ENCODE measurements around the gene CAMTA1. TPM values are rescaled to one million over a fixed set of nuclear protein-coding genes. Genes with fewer than 3 reads are reported as not detected.
A peak's percentile ranks its signal among the peaks of the same experiment; 100 is the strongest.

The CAMTA1 gene
- total RNA-seq, 1 experiment from 2014 or later = 103 TPM

DNA sequence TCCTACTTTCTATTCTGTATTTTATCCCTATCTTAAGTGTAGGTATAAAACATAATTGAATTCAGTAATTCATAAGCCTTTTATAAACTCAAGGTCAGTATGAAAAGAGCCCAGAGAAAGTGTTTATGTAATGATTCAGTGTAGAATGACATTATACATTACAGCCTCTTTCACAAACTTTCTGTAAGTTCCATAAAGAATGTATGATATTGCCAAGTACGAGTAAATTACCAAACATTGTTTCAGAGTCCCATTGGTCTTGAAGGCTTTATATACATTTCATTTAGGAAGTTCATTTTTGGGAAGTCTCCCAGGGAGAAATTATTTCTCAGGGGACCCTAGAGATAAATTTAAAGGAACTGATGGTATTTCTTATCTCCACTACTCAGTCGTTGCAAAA is 948.0 kb downstream of the CAMTA1 start:
- Histone ChIP-seq H3K4me3 (no peak overlapping the region), H3K36me3 (no peaks in the 10 kb centered on the region), H3K9me3 (no peaks in the 10 kb centered on the region), H3K27me3 (no peaks in the 10 kb centered on the region)
- no peak for DNase-seq

DNA sequence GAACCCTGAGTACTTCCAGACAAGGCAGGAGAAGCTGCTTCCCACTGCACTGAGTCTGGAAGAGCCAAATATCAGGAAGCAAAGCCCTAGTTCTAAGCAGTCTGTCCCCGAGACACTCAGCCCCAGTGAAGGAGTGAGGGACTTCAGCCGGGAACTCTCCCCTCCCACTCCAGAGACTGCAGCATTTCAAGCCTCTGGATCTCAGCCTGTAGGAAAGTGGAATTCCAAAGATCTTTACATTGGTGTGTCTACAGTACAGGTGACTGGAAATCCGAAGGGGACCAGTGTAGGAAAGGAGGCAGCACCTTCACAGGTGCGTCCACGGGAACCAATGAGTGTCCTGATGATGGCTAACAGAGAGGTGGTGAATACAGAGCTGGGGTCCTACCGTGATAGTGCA is 952.8 kb downstream of the CAMTA1 start:
- no peak overlapping the region for H3K4me3 ChIP-seq
- no peaks in the 10 kb centered on the region for H3K36me3 ChIP-seq
- DNase-seq = no peak
- H3K27me3 ChIP-seq = no peaks in the 10 kb centered on the region
- H3K9me3 ChIP-seq = no peaks in the 10 kb centered on the region

DNA sequence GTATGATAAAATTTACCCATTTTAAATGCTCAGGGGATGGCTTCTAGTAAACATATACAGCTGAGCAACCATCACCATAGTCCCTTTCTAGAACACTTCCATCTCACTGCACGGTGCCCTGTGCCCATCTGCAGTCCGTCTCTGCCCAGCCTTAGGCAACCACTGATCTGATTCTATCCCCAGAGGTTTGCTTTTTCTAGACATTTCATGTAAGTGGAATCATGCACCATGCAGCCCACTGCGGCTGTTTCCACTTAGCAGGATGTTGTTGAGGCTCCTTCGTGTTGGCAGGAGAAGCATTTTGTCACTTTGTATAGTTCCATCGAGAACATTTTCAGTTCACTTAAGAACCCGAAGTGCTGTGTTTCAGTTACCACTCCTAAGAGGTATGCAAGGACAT is 958.1 kb downstream of the CAMTA1 start:
- H3K27me3 ChIP-seq = no peaks in the 10 kb centered on the region
- H3K9me3 ChIP-seq = no peaks in the 10 kb centered on the region
- no peak for DNase-seq
- no peak overlapping the region for H3K4me3 ChIP-seq
- H3K36me3 ChIP-seq = no peaks in the 10 kb centered on the region

DNA sequence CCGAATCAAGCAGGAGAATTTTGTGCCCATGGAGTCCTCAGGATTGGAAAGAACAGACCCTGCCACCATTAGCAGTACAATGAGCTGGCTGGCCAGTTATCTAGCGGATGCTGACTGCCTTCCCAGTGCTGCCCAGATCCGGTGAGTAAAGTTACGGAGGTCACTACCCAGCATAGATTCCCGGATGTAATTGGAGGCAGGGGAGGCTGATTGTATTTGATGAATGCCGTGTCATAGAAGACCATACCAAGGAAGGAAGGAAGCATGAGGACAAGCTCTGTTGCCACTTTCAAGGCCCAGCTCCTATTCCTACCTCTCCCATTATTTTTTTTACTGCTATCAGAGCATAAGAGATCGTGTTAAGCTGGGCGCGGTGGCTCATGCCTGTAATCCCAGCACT is 959.6 kb downstream of the CAMTA1 start:
- H3K27me3 ChIP-seq = no peaks in the 10 kb centered on the region
- H3K4me3 ChIP-seq = no peak overlapping the region
- H3K36me3 ChIP-seq = no peaks in the 10 kb centered on the region
- H3K9me3 ChIP-seq = no peaks in the 10 kb centered on the region
- DNase-seq = no peak

DNA sequence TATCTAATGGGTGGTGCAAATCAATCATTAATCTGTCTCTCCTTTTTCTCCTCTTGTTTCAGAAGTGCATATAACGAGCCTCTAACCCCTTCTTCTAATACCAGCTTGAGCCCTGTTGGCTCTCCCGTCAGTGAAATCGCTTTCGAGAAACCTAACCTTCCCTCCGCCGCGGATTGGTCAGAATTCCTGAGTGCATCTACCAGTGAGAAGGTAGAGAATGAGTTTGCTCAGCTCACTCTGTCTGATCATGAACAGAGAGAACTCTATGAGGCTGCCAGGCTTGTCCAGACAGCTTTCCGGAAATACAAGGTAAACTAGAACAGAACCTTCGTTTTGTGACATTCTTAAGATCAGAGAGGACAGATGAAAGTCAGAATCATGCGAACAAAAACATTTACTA is 960.5 kb downstream of the CAMTA1 start:
- Histone ChIP-seq H3K9me3 (no peaks in the 10 kb centered on the region), H3K36me3 (no peaks in the 10 kb centered on the region), H3K27me3 (no peaks in the 10 kb centered on the region), H3K4me3 (no peak overlapping the region)
- DNase-seq = no peak

DNA sequence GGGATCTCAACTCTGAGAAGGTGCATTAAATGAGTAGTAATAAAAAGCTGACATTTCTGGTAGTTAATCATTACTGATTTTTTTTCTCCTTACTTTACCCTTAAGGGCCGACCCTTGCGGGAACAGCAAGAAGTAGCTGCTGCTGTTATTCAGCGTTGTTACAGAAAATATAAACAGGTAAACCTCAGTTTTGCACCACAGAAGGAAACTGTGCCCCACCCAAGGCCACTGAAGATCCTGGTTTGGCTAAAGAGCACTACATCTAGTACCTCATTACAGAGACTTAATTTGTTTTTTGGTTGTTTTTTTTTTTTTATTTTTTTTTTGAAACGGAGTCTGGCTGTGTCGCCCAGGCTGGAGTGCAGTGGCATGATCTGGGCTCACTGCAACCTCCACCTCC is 962.4 kb downstream of the CAMTA1 start:
- Histone ChIP-seq H3K4me3 (no peak overlapping the region), H3K9me3 (no peaks in the 10 kb centered on the region), H3K36me3 (no peaks in the 10 kb centered on the region), H3K27me3 (no peaks in the 10 kb centered on the region)
- DNase-seq = no peak

DNA sequence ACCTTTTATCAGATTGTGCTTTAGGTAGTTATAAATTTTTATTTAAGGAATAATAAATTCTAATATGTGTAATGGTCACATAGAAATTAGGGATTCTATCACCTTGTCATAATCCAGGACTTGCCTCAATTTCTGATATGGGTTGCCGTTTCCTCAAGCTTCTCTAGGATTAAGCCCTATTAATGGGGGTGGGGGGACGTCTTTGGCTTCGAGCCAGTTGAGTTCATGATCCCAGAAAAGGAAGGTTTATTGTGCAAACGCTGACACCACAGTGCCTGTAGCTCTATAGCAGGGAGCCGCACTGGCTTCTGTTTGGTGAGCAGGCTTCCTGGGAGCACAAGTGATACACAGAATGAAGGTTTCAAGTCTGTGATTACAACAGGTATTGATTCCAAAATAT is 963.9 kb downstream of the CAMTA1 start:
- no peak for DNase-seq
- Histone ChIP-seq H3K9me3 (no peaks in the 10 kb centered on the region), H3K36me3 (no peaks in the 10 kb centered on the region), H3K27me3 (no peaks in the 10 kb centered on the region), H3K4me3 (no peak overlapping the region)

DNA sequence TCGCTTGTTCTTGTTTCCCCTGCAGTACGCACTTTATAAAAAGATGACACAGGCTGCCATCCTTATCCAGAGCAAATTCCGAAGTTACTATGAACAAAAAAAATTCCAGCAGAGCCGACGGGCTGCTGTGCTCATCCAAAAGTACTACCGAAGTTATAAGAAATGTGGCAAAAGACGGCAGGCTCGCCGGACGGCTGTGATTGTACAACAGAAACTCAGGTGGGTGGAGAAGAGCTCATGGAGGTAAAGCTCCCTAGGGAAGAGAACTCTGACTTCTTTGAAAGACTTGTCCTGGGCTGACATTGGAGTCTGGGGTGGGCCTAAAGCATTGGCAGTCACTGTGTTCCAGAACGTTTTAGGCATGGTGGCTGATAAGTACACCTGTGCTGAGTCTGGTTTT is 965.9 kb downstream of the CAMTA1 start:
- Histone ChIP-seq H3K9me3 (no peaks in the 10 kb centered on the region), H3K4me3 (no peak overlapping the region), H3K36me3 (no peaks in the 10 kb centered on the region), H3K27me3 (no peaks in the 10 kb centered on the region)
- DNase-seq = no peak

DNA sequence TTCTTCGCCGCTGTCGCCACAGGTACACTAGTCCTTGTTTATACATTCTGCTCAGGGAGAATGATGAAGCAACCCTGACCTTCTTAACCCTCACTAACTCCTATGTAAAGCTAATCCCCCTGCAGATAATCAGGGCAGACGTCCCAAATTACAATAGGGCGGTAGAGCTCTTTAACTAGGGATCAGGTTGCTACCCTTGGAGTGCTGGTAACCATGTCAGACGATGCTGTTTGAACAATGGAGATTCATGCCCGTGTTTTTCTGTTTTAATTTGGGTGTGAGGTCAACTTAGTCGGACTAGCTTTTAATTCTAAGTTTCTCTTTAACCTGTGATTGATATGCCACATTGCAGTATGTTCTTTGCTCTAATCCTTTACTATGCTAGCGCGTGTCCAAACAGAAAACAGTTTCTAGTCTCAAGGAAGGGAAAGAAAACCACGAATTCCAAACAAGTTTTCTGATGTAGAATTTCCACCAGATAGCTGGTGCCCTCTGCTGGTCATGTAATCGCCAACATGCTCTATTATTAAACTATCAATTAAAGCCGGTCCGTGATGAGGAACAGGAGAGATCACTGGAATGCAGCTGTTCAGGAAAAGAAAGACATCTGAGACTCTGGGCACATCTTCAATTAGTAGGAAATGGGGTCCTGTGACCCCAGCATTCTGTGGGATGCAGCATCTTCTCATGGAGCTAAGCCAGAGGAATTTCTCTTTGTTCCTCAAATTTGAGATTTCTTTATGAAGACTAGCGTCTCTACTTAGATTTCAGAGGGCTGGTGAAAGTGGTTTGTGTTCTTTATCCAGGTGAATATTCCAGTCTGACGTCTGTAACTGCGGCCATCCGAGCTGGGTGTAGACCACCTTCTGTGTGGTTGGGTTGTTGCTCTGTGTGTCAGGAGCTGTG is 967.5 kb downstream of the CAMTA1 start:
- peak overlapping the region; percentile 29 for H3K4me3 ChIP-seq

DNA sequence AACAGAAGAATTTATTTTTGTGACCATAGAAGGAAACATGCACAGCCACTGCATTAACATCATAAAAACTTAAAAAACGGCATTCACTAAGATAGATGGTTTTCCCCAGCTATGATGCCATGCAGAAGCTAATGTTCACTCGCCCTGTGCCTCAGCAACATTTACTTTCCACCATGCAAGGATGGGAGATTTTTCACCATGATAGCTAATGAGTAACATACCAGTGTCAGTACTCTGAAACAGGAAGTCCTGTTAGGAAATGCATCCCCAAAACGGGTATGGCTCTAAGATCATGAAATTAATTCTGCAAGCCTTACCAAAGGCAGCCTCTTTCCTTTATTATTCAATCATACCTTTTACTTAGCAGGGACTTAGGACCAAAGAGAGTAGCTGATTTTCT is 968.4 kb downstream of the CAMTA1 start:
- H3K36me3 ChIP-seq = no peaks in the 10 kb centered on the region
- no peaks in the 10 kb centered on the region for H3K9me3 ChIP-seq

More for the DNA sequence above, 967.5 kb downstream of the CAMTA1 start:
- peak; percentile 17 for DNase-seq
- Histone ChIP-seq H3K36me3 (no peaks in the 10 kb centered on the region), H3K9me3 (no peaks in the 10 kb centered on the region), H3K27me3 (no peaks in the 10 kb centered on the region)

DNA sequence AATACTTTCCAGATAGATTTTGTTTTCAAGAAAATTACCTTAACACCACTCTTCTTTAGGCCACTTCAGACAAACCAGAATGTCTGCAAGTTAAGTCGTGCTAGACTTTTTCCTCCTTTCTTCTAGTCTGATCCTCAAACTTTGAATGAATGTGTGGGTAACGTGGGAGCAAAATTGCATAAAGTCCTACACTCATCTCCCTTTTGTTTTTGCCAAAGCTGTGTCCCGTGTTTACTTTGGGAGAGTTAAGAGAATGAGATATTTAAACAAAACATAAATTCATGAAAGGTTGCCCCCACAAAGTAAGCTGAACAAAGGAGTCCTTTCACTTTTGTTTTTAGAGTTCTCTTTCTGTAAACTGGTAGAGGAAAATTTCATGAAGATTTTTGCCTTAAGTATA is 969.0 kb downstream of the CAMTA1 start:
- Histone ChIP-seq H3K4me3 (no peak overlapping the region), H3K9me3 (no peaks in the 10 kb centered on the region), H3K27me3 (no peaks in the 10 kb centered on the region), H3K36me3 (no peaks in the 10 kb centered on the region)
- no peak for DNase-seq

More for the DNA sequence above, 968.4 kb downstream of the CAMTA1 start:
- H3K4me3 ChIP-seq = no peak overlapping the region
- no peak for DNase-seq
- H3K27me3 ChIP-seq = no peaks in the 10 kb centered on the region

DNA sequence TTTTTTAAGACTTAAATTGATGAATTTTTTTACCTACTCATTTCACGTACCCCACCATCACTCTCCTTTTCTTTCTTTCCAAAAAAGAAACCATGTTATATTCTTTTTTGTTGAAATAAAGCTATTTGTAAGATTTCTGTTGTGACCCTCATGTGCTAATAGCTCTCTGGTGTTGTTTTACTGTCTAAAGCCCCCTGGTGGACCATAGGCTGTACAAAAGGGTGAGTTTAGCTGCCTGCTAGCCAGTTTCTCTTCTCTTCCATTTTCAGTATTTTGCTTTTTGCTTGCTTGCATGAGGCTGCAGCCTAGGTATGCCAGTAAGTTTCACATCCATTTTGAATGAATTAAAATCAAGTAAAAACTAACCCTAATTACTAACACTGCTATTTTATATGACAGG is 970.2 kb downstream of the CAMTA1 start:
- Histone ChIP-seq H3K9me3 (no peaks in the 10 kb centered on the region), H3K27me3 (no peaks in the 10 kb centered on the region), H3K4me3 (no peak overlapping the region), H3K36me3 (no peaks in the 10 kb centered on the region)
- DNase-seq = no peak

DNA sequence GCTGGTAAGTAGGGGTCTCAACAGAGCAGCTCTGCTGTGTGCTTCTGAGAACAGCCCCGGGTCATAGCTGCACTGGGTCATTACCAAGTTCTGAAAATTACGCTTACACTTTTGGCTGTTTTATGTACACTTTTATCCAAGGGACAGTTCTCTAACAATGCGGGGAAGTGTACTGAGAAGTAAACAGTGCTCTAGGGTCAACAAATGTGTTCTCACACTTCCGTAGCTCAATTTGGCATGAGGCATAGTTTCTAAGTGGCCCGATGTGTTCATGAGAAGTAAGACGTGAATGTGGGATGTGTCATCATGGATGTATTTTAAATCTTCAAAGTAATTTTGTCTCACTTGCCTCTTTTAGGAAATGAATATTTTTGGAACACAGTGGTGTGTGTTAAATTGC is 975.0 kb downstream of the CAMTA1 start:
- Histone ChIP-seq H3K9me3 (no peaks in the 10 kb centered on the region), H3K27me3 (no peaks in the 10 kb centered on the region), H3K4me3 (no peak overlapping the region), H3K36me3 (no peaks in the 10 kb centered on the region)
- DNase-seq = no peak

DNA sequence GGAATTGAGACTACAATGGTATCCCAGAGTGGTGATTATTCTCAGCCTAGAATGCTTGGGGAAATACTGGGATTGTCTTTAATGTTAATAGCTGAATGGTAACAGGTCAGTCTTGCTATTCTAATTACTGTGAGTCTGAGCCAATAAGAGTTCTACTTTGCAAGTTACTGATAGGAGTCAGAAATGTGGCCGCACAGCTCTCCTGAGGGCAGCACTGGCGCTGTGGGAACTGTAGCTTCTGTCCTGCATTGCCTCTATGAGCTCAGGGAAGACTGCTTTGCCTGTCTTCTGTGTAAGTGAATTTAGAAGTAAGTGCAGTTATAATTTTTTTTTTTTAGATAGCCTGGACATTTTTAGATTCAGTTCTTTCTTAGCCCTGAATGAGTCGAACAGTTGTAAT is 975.8 kb downstream of the CAMTA1 start:
- H3K27me3 ChIP-seq = no peaks in the 10 kb centered on the region
- H3K36me3 ChIP-seq = no peaks in the 10 kb centered on the region
- DNase-seq = no peak
- H3K9me3 ChIP-seq = no peaks in the 10 kb centered on the region
- no peak overlapping the region for H3K4me3 ChIP-seq

DNA sequence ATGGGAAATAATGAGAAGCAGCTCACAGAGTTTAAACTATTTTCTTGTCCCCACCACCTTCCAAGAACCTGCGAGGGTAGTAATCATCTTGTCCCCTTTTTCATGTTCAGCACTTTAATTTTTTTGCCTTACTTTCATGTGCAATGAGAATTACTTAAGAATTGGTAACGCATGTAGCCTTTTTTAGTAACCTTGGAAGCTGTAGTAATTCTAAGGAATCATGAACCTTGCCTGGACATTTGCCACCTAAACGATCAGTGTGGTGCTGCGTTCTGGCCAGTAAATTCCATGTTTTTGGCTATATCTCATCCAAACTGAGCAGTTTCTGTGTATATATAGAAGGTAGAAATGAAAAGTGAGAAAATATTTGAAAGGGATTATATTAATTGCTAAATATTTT is 981.9 kb downstream of the CAMTA1 start:
- H3K4me3 ChIP-seq = no peak overlapping the region

DNA sequence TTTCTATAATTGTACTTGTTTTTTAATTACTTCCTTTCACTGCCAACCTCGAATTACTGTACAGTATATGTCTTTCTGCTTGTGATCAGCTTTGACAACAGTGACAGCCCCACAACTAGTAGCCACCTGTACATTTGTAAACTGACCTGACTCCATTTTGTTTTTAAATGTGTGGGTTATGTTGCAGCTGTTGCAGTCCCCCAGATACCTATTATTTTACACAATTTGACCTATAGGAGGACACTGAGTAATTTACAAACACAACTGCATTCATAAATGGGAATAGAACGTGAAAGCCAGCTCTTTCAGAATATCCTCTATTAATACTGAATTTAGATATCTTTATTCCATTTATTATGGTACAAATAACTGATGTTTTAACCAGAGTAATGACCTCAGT is 983.3 kb downstream of the CAMTA1 start:
- H3K9me3 ChIP-seq = no peaks in the 10 kb centered on the region; the same call in 1 of the 2 replicates
- no peak for DNase-seq
- H3K27me3 ChIP-seq = no peaks in the 10 kb centered on the region
- H3K4me3 ChIP-seq = no peak overlapping the region
- H3K36me3 ChIP-seq = peaks cover 12% of the 10 kb centered on the region

More for the DNA sequence above, 981.9 kb downstream of the CAMTA1 start:
- Histone ChIP-seq H3K36me3 (peaks cover under 1% of the 10 kb centered on the region; the same call in 1 of the 2 replicates), H3K9me3 (no peaks in the 10 kb centered on the region; the same call in 1 of the 2 replicates), H3K27me3 (no peaks in the 10 kb centered on the region)
- no peak for DNase-seq

DNA sequence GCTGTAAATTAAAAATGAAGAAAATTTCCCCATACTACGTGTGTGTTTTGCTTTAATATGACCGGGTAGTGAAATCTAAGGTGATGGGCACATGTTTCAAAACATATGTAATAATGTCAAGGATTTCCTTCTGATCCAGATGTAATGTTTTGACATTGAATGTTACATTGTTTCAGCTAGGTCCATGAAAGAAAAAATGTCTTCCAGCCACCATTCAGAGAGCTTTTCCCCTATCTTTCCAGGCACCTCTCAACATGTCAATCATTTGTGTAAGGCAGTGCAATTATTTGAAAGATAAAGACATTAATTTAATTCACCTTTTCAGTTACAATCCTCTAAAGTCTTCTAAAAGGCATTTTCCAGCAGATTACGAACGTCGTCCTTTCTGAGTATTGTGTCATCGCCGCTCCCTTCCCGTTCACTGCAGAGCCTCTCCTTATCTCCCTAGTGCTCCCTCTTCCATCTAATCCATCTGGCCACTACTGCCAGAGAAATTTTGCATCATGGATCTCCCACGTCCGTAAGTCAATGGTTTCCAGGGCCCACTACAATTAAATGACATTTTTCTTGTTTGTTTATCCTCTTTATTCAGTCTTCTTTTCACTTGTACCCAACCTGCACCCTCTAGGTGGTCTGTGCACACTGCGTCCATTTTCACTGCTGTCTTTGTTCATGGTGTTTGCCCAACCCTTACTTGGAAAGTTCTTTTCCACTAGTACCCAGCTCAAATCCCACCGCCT is 984.6 kb downstream of the CAMTA1 start:
- no peak for DNase-seq
- Histone ChIP-seq H3K27me3 (no peaks in the 10 kb centered on the region), H3K4me3 (no peak overlapping the region), H3K36me3 (peaks cover 20% of the 10 kb centered on the region), H3K9me3 (no peaks in the 10 kb centered on the region; the same call in 1 of the 2 replicates)

DNA sequence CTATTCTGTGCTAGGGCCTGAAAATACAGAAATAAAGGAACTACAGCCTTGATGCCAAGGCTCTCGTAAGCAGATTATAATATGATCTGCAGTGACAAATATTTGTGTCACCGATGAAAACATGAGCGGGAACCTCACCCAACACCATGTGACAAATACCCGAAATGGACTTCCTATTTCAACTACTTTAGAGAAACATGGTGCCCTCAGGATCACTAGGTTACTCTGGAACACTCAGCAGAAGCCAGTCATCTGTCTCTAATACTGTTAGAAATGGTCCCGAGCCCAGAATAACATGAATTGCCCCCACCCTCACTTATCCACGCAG is 985.4 kb downstream of the CAMTA1 start:
- Histone ChIP-seq H3K36me3 (peaks cover 26% of the 10 kb centered on the region), H3K27me3 (no peaks in the 10 kb centered on the region), H3K4me3 (peak overlapping the region; percentile 71), H3K9me3 (no peaks in the 10 kb centered on the region; the same call in 1 of the 2 replicates)
- no peak for DNase-seq
